ENCODE results near the gene EXD3.

DNA sequence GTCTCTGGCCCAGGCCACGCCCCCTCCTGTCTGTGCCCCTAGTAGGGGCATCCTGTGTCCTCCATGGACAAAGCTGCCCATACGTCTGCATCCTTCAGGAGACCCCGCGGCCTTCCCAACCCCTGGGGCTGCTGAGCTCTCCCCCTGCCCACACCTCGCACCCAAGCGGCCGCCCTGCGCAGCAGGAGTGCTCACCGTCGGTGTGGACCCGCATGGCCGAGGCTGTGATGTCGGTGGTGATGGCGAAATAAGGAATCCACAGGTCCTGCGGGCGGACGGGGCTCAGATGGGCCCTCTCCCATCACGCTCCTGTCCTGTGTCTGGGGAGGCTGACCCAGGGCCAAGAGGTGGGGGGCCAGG is 40.9 kb upstream of the EXD3 start:
- TF ChIP-seq CTCF (IDR thresholded peaks at IDR 0.05) (no peak), POLR2AphosphoS5 (IDR thresholded peaks at IDR 0.05) (no peak), POLR2A (IDR thresholded peaks at IDR 0.05; ENCODE audit: low read depth) (no peak)

Measured in esophagus muscularis mucosa (tissue), 3 donors.